ENCODE measurements around the gene TSPAN9.

The TSPAN9 gene

GRCh38 chr12:3308063-3308462 is 230.9 kb downstream of the TSPAN9 start:
- DNase-seq = no peak

- no peak for DNase-seq
These were observed 231.4 kb downstream of the TSPAN9 start for GRCh38 chr12:3308609-3309008.

- no peak for DNase-seq
These were observed 232.6 kb downstream of the TSPAN9 start for GRCh38 chr12:3309805-3310204.

- no peak for DNase-seq
These were observed 233.3 kb downstream of the TSPAN9 start for GRCh38 chr12:3310271-3311026.

GRCh38 chr12:3311027-3311402 is 233.8 kb downstream of the TSPAN9 start:
- DNase-seq = no peak

- no peak for DNase-seq
These were observed 234.4 kb downstream of the TSPAN9 start for GRCh38 chr12:3311491-3312103.

- no peak for DNase-seq
These were observed 235.9 kb downstream of the TSPAN9 start for GRCh38 chr12:3313066-3313465.

- DNase-seq = peak; percentile 52
These were observed 236.8 kb downstream of the TSPAN9 start for GRCh38 chr12:3313675-3314663.

- DNase-seq = no peak
These were observed 238.1 kb downstream of the TSPAN9 start for GRCh38 chr12:3315201-3315661.

- no peak for DNase-seq
These were observed 239.7 kb downstream of the TSPAN9 start for GRCh38 chr12:3316776-3317480.

GRCh38 chr12:3317481-3317815 is 240.3 kb downstream of the TSPAN9 start:
- DNase-seq = no peak

- DNase-seq = no peak
These were observed 240.8 kb downstream of the TSPAN9 start for GRCh38 chr12:3317841-3318501.

- DNase-seq = no peak
These were observed 242.7 kb downstream of the TSPAN9 start for GRCh38 chr12:3319723-3320492.

- DNase-seq = no peak
These were observed 243.8 kb downstream of the TSPAN9 start for GRCh38 chr12:3320881-3321509.

- DNase-seq = no peak
These were observed 244.7 kb downstream of the TSPAN9 start for GRCh38 chr12:3321881-3322280.

GRCh38 chr12:3323002-3323685 is 246.0 kb downstream of the TSPAN9 start:
- no peak for DNase-seq

GRCh38 chr12:3325736-3326135 is 248.6 kb downstream of the TSPAN9 start:
- no peak for DNase-seq

GRCh38 chr12:3326156-3326849 is 249.1 kb downstream of the TSPAN9 start:
- DNase-seq = no peak
